Endothelial cell (in vitro differentiated cells): ENCODE measurements around the gene NADSYN1. TPM values are rescaled to one million over a fixed set of nuclear protein-coding genes. Genes with fewer than 3 reads are reported as not detected.

Source experiments
- DNase-seq: peaks from one replicate; pipeline ENCODE4 v3.0.0; 2021; ENCODE audit warnings: low spot score
- H3K27ac Mint-ChIP-seq: one replicate; pipeline ENCODE4 v1.8.0; 2021; ENCODE audit warnings: mixed read lengths, inconsistent platforms; ENCODE audit not compliant: unreplicated experiment
- H3K27me3 Mint-ChIP-seq: one replicate; pipeline ENCODE4 v1.8.0; 2021; ENCODE audit warnings: mild to moderate bottlenecking, moderate library complexity, mixed read lengths, inconsistent platforms; ENCODE audit not compliant: unreplicated experiment
- H3K36me3 Mint-ChIP-seq: one replicate; pipeline ENCODE4 v1.8.0; 2021; ENCODE audit warnings: mild to moderate bottlenecking, low read depth, mixed read lengths, inconsistent platforms; ENCODE audit not compliant: unreplicated experiment
- H3K4me1 Mint-ChIP-seq: one replicate; pipeline ENCODE4 v1.8.0; 2021; ENCODE audit warnings: mild to moderate bottlenecking, mixed read lengths, inconsistent platforms; ENCODE audit not compliant: unreplicated experiment
- H3K4me3 Mint-ChIP-seq: one replicate; pipeline ENCODE4 v1.8.0; 2021; ENCODE audit warnings: mild to moderate bottlenecking, mixed read lengths, inconsistent platforms; ENCODE audit not compliant: unreplicated experiment
- H3K9me3 Mint-ChIP-seq: one replicate; pipeline ENCODE4 v1.8.0; 2021; ENCODE audit warnings: mixed read lengths, inconsistent platforms; ENCODE audit not compliant: unreplicated experiment
- total RNA-seq: library from RNA; stranded (reverse); fragmentation: NEBNext Ultra II Directional; extraction: Animal tissue kit (Norgen Biotek cat#: 25700); gene quantifications from one replicate; pipeline ENCODE4 v1.2.1, GENCODE V29; 2021; ENCODE audit not compliant: unreplicated experiment
- TF ChIP-seq, protein P1 (sequence below): fragments of 200-600 bp; sonication (generic); IDR thresholded peaks from one replicate; pipeline ENCODE4 v1.5.0; 2021; ENCODE audit warnings: antibody characterized with exemption; ENCODE audit not compliant: unreplicated experiment

NADSYN1 gene
- total RNA-seq, 1 donor from 2014 or later = 69.0 TPM

DNA sequence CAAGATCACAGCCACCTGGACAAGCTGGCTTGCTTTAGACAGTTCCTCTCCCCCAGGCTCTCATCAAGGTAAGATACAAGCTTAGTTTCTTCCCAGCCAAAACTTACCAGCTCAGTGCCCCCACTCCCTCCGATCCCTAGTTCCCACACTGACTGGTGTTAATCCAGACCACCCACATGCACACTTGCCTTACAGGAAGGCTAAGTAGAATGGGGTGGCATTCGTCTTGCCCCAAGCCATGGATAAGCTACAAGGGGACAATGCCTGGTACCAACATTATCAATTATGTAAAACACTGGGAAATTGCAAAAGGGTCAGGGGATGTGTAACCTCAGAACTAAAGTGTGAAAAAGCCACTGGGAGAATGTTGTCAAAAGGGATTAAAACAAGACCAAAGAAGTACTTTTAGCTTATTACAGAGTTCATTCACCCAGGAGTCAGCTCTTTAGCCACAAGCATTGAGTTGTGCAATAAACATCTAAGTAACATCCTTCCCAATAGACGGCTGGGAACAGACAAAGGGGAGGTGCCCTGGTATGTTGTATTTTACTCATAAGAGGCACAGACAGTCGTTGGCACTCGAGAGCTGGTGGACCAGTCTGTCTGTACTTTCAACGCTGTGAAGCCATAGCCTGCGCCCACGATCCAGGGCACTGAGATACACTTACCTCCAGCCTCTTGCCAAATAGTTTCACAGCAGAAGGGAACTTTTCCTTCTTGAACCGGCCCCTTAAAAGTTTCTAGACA lies 5.9 kb upstream of the NADSYN1 start:
- peaks cover 34% of the 10 kb centered on the region for H3K36me3 Mint-ChIP-seq
- TF ChIP-seq, protein P1, sequence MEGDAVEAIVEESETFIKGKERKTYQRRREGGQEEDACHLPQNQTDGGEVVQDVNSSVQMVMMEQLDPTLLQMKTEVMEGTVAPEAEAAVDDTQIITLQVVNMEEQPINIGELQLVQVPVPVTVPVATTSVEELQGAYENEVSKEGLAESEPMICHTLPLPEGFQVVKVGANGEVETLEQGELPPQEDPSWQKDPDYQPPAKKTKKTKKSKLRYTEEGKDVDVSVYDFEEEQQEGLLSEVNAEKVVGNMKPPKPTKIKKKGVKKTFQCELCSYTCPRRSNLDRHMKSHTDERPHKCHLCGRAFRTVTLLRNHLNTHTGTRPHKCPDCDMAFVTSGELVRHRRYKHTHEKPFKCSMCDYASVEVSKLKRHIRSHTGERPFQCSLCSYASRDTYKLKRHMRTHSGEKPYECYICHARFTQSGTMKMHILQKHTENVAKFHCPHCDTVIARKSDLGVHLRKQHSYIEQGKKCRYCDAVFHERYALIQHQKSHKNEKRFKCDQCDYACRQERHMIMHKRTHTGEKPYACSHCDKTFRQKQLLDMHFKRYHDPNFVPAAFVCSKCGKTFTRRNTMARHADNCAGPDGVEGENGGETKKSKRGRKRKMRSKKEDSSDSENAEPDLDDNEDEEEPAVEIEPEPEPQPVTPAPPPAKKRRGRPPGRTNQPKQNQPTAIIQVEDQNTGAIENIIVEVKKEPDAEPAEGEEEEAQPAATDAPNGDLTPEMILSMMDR = no peak
- peak overlapping the region; percentile 93 for H3K4me3 Mint-ChIP-seq
- peaks cover 9% of the 10 kb centered on the region for H3K27me3 Mint-ChIP-seq
- H3K9me3 Mint-ChIP-seq = no peaks in the 10 kb centered on the region
- peak overlapping the region; percentile 55 for H3K27ac Mint-ChIP-seq
- H3K4me1 Mint-ChIP-seq = peaks cover 28% of the 10 kb centered on the region
- no peak for DNase-seq

DNA sequence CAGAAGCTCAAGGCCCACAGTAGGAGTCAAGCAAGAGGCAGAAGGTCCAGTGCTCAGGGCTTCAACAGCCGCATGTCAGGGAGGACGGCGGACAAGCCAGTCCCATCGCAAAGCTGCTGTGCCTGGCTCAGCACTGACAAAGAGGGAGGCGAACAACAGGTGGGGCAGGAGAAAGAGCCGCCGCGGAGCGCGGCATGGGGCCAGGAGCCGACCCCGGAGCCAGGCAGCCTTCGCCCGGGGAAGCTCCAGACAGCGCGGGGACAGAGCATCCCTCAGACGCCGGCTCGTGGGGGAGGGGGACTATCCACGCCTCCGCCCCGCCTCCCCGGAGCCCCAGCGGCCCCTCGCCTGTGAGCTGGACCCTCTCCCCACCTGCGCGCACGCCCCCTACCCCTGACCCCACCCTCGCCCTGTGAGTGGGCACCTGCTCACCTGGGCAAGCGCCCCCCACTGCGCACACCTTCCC lies 5.2 kb upstream of the NADSYN1 start:
- H3K9me3 Mint-ChIP-seq = no peaks in the 10 kb centered on the region
- TF ChIP-seq, protein P1 = no peak
- peaks cover 11% of the 10 kb centered on the region for H3K27me3 Mint-ChIP-seq
- peaks cover 33% of the 10 kb centered on the region for H3K4me1 Mint-ChIP-seq
- peak overlapping the region; percentile 55 for H3K27ac Mint-ChIP-seq
- peak overlapping the region; percentile 93 for H3K4me3 Mint-ChIP-seq
- peak; percentile 58 for DNase-seq
- peaks cover 33% of the 10 kb centered on the region for H3K36me3 Mint-ChIP-seq

DNA sequence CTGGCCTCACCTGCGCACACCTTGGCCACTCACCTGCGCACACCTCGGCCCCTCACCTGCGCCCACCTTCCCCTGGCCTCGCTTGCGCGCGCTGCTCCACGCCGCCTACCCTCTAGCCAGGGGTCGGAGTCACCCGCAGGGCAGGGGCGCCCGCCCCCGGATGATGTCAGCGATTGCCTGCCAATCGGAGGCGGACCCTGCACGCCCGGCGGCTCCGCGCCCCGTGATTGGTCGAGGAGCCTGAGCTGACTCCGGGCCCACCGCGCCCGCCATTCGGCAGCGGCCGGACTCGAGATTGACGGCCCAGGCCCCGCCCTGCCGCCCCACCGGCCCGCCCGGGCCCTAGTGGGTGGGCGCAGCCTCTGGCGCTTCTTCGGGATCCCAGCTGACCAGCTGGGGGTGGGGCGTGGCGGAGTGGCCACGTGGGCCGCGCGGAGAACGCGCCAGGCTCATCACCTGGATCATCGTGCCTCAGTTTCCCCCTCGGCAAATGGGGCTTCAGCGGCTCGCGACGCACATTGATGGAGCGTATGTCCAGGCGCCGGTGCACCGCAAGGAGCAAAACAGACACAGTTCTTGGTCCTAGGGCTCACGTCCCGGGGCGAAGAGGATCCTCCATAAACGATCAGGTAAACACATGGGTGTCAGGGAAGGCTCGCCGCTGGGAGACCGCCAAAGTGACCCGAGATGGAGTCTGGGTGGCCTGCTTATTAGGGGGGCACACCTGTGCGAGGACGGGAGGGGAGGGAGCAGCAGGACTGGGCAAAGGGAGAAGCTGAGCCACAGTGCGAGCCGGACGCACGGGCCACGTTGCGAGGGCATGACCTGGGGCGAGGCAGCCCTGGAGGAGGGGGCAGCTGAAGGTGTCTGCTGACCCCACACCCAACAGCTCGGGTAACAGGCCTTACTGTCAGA lies 4.5 kb upstream of the NADSYN1 start, which contains the start of gene DHCR7:
TSS of gene DHCR7 (minus strand) at position 137 of the 915 bp plus-strand sequence. CDS start 3,441 bp downstream, outside the sequence.
- Mint-ChIP-seq H3K36me3 (peaks cover 30% of the 10 kb centered on the region), H3K27me3 (peaks cover 11% of the 10 kb centered on the region), H3K4me1 (peaks cover 34% of the 10 kb centered on the region), H3K4me3 (peak within 1 kb of the TSS; percentile 93), H3K27ac (peak within 1 kb of the TSS; percentile 55), H3K9me3 (no peaks in the 10 kb centered on the region)
- peak; percentile 99 for DNase-seq
- TF ChIP-seq, protein P1 = no peak

DNA sequence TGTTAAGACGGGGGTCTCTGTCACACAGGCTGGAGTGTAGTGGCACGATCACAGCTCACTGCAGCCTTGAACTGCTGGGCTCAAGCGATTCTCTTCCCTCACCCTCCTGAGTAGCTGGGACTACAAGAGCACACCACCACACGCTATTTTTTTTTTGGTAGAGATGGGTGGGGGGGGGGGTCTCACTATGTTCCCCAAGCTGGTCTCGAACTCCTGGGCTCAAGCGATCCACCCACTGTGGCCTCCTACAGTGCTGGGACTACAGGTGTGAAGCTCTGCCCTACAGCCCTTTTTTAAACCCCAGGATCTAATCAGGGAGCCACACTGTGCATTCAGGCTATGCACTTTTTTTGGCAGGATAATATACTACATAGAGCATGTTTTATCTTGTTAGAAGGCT lies 3.4 kb upstream of the NADSYN1 start:
- no peak overlapping the region for H3K27ac Mint-ChIP-seq
- H3K9me3 Mint-ChIP-seq = no peaks in the 10 kb centered on the region
- no peak for DNase-seq
- H3K27me3 Mint-ChIP-seq = peaks cover 13% of the 10 kb centered on the region
- peaks cover 37% of the 10 kb centered on the region for H3K4me1 Mint-ChIP-seq
- peak overlapping the region; percentile 93 for H3K4me3 Mint-ChIP-seq
- peaks cover 30% of the 10 kb centered on the region for H3K36me3 Mint-ChIP-seq
- TF ChIP-seq, protein P1 = no peak
